CD4-positive, alpha-beta T cell treated with Interleukin-17A for 4 hours (primary cell): Measurements from ENCODE around the gene DNAI2.
A peak's percentile ranks its signal among the peaks of the same experiment; 100 is the strongest.
"Not testable (repeated sequence)": the region's sequence is repeated elsewhere in the genome, so short reads cannot be mapped to it uniquely, and the experiment has no call there.

ENCODE experiments used
- DNase-seq: peaks from one replicate; pipeline ENCODE4 v3.0.0-alpha.2; 2020; ENCODE audit warnings: mixed read lengths

The DNAI2 gene

GRCh38 chr17:74245145-74245831 is 28.7 kb upstream of the DNAI2 start:
- DNase-seq: no peak

GRCh38 chr17:74245871-74246270 is 28.2 kb upstream of the DNAI2 start:
- no peak for DNase-seq

- DNase-seq: no peak
Measured at GRCh38 chr17:74249590-74250270, 24.3 kb upstream of the DNAI2 start.

- no peak for DNase-seq
Measured at GRCh38 chr17:74250324-74250995, 23.6 kb upstream of the DNAI2 start.

- no peak for DNase-seq
Measured at GRCh38 chr17:74251051-74251450, 23.0 kb upstream of the DNAI2 start.

- DNase-seq: no peak
Measured at GRCh38 chr17:74251569-74251968, 22.5 kb upstream of the DNAI2 start.

- DNase-seq: no peak
Measured at GRCh38 chr17:74252211-74252610, 21.8 kb upstream of the DNAI2 start.

- no peak for DNase-seq
Measured at GRCh38 chr17:74253036-74253435, 21.0 kb upstream of the DNAI2 start.

GRCh38 chr17:74257311-74257710 is 16.7 kb upstream of the DNAI2 start:
- no peak for DNase-seq

GRCh38 chr17:74259667-74260524 is 14.1 kb upstream of the DNAI2 start:
- no peak for DNase-seq

- no peak for DNase-seq
Measured at GRCh38 chr17:74260525-74260850, 13.5 kb upstream of the DNAI2 start.

GRCh38 chr17:74262601-74263000 is 11.4 kb upstream of the DNAI2 start:
- no peak for DNase-seq

GRCh38 chr17:74267054-74267453 is 7.0 kb upstream of the DNAI2 start:
- not testable (repeated sequence) for DNase-seq

GRCh38 chr17:74267579-74267978 is 6.5 kb upstream of the DNAI2 start:
- DNase-seq: no peak

- no peak for DNase-seq
Measured at GRCh38 chr17:74267987-74268499, 6.0 kb upstream of the DNAI2 start.

- DNase-seq: no peak
Measured at GRCh38 chr17:74268558-74268957, 5.5 kb upstream of the DNAI2 start.

- no peak for DNase-seq
Measured at GRCh38 chr17:74270333-74270732, 3.7 kb upstream of the DNAI2 start.

GRCh38 chr17:74271281-74271680 is 2.8 kb upstream of the DNAI2 start:
- DNase-seq: no peak

- no peak for DNase-seq
Measured at GRCh38 chr17:74271901-74272561, 2.0 kb upstream of the DNAI2 start.

- no peak for DNase-seq
Measured at GRCh38 chr17:74272731-74273201, 1.3 kb upstream of the DNAI2 start.

GRCh38 chr17:74274709-74275340 is 791 bp downstream of the DNAI2 start:
- peak; percentile 25 for DNase-seq

- DNase-seq: no peak
Measured at GRCh38 chr17:74276051-74276476, 2.0 kb downstream of the DNAI2 start.
